Activated CD4-positive, alpha-beta T cell treated with anti-CD3 and anti-CD28 coated beads for 36 hours (primary cell): ENCODE measurements around the gene HOXA4. TPM values are rescaled to one million over a fixed set of nuclear protein-coding genes. Genes with fewer than 3 reads are reported as not detected.
A peak's percentile ranks its signal among the peaks of the same experiment; 100 is the strongest.

Experiments used
- ATAC-seq: fragments of 200-7000 bp; cut with Tn5 transposase; one replicate; pipeline ENCODE4 v1.10.0; 2021; ENCODE audit warnings: mild to moderate bottlenecking, moderate library complexity
- CTCF ChIA-PET: fragments of 350-600 bp; sonication (Branson Sonifier 250); formaldehyde crosslinking; loops from one replicate; lab custom pipeline; 2021; ENCODE audit warnings: antibody characterized with exemption; lab: Charles Lee
- POLR2A ChIA-PET: fragments of 350-600 bp; sonication (Branson Sonifier 250); formaldehyde crosslinking; loops from one replicate; lab custom pipeline; 2021; ENCODE audit warnings: antibody characterized with exemption, inconsistent platforms; lab: Charles Lee
- DNase-seq: peaks from one replicate; pipeline ENCODE4 v3.0.0-alpha.2; 2020
- H3K27ac Mint-ChIP-seq: one replicate; pipeline ENCODE4 v1.8.0; 2021; ENCODE audit warnings: mixed read lengths
- H3K27me3 Mint-ChIP-seq: one replicate; pipeline ENCODE4 v1.8.0; 2021; ENCODE audit warnings: mixed read lengths
- H3K36me3 Mint-ChIP-seq: one replicate; pipeline ENCODE4 v1.8.0; 2021; ENCODE audit warnings: low read depth, mixed read lengths
- H3K4me1 Mint-ChIP-seq: one replicate; pipeline ENCODE4 v1.8.0; 2021; ENCODE audit warnings: mixed read lengths
- H3K4me3 Mint-ChIP-seq: one replicate; pipeline ENCODE4 v1.8.0; 2021; ENCODE audit warnings: mild to moderate bottlenecking, moderate library complexity, mixed read lengths
- H3K9me3 Mint-ChIP-seq: one replicate; pipeline ENCODE4 v1.8.0; 2021; ENCODE audit warnings: low read depth, mixed read lengths
- intact Hi-C, 2 experiments: fragments of 100-400 bp; cut with DNase I in 1 of 2; cut with micrococcal nuclease in 1 of 2; formaldehyde crosslinking; loops; one replicate each; pipeline versions ENCODE4 v1.14.2 to v1.15.1; 2022 to 2024; cut with DNase I, micrococcal nuclease
- microRNA-seq: library from miRNA; unstranded; fragments of <30 nt; microRNA quantifications from one replicate; pipeline ENCODE4 v1.2.0, GENCODE V29; 2021; ENCODE audit warnings: borderline replicate concordance
- total RNA-seq, 2 experiments: library from RNA; stranded (reverse); gene quantifications; one replicate each; pipeline ENCODE4 v1.2.3, GENCODE V29; 2021

Gene HOXA4
- total RNA-seq, 2 experiments from 2014 or later, result 0.25 TPM; not detected in 1

- CTCF ChIA-PET, result interaction anchor here (0.7 to 1.3 kb wide), 4 partner anchors 8 to 70 kb away, joined by 3 to 4 read pairs (median 4); no protein-coding TSS in a partner anchor
- intact Hi-C loops, result loop anchor here in 1 of 2 experiments (10.0 kb wide), 1 partner anchor 716 kb away; no protein-coding TSS in a partner anchor
- POLR2A ChIA-PET, result no interaction called here
- ATAC-seq (no peak), DNase-seq (no peak)
- Mint-ChIP-seq H3K4me1 (peaks cover 17% of the 10 kb centered on the region), H3K36me3 (no peaks in the 10 kb centered on the region), H3K27me3 (peaks cover 79% of the 10 kb centered on the region), H3K27ac (no peak overlapping the region), H3K9me3 (no peaks in the 10 kb centered on the region), H3K4me3 (no peak overlapping the region)
Observed at GRCh38 chr7:27091105-27091504, 39.5 kb downstream of the HOXA4 start.

- Mint-ChIP-seq H3K27me3 (peaks cover 64% of the 10 kb centered on the region), H3K9me3 (no peaks in the 10 kb centered on the region), H3K4me1 (peaks cover 10% of the 10 kb centered on the region), H3K4me3 (no peak overlapping the region), H3K27ac (no peak overlapping the region), H3K36me3 (no peaks in the 10 kb centered on the region)
- CTCF ChIA-PET, result interaction anchor here (0.6 kb wide), 1 partner anchor 11 kb away, joined by 3 read pairs; no protein-coding TSS in a partner anchor
- ATAC-seq (no peak), DNase-seq (peak; percentile 5)
- intact Hi-C loops, result no loop called here
- POLR2A ChIA-PET, result no interaction called here
Observed at GRCh38 chr7:27088002-27088922, 42.3 kb downstream of the HOXA4 start.

- CTCF ChIA-PET, result interaction anchor here (0.6 to 1.4 kb wide), 6 partner anchors 8 to 99 kb away, joined by 3 to 4 read pairs (median 4); no protein-coding TSS in a partner anchor
- Mint-ChIP-seq H3K36me3 (no peaks in the 10 kb centered on the region), H3K9me3 (no peaks in the 10 kb centered on the region), H3K27me3 (peaks cover 27% of the 10 kb centered on the region), H3K4me3 (no peak overlapping the region), H3K4me1 (peaks cover 10% of the 10 kb centered on the region), H3K27ac (no peak overlapping the region)
- DNase-seq (no peak), ATAC-seq (no peak)
- POLR2A ChIA-PET, result no interaction called here
- intact Hi-C loops, result no loop called here
Observed at GRCh38 chr7:27083646-27084045, 46.9 kb downstream of the HOXA4 start.

- Mint-ChIP-seq H3K36me3 (no peaks in the 10 kb centered on the region), H3K9me3 (no peaks in the 10 kb centered on the region), H3K4me3 (no peak overlapping the region), H3K4me1 (no peaks in the 10 kb centered on the region), H3K27me3 (peaks cover 16% of the 10 kb centered on the region), H3K27ac (no peak overlapping the region)
- intact Hi-C loops, result no loop called here
- CTCF ChIA-PET, result interaction anchor here (0.7 kb wide), 1 partner anchor 31 kb away, joined by 3 read pairs; no protein-coding TSS in a partner anchor
- POLR2A ChIA-PET, result no interaction called here
- ATAC-seq, result no peak
- DNase-seq, result no peak
Observed at GRCh38 chr7:27082171-27082570, 48.4 kb downstream of the HOXA4 start.

GRCh38 chr7:27080844-27081436 lies 49.6 kb downstream of the HOXA4 start:
- Mint-ChIP-seq H3K27me3 (peaks cover 12% of the 10 kb centered on the region), H3K4me1 (no peaks in the 10 kb centered on the region), H3K4me3 (no peak overlapping the region), H3K9me3 (no peaks in the 10 kb centered on the region), H3K36me3 (no peaks in the 10 kb centered on the region), H3K27ac (no peak overlapping the region)
- intact Hi-C loops, result no loop called here
- ChIA-PET CTCF (no interaction called here), POLR2A (no interaction called here)
- ATAC-seq (no peak), DNase-seq (no peak)

- H3K4me3 Mint-ChIP-seq, result no peak overlapping the region
- intact Hi-C loops, result no loop called here
- no peak overlapping the region for H3K27ac Mint-ChIP-seq
- POLR2A ChIA-PET, result no interaction called here
- no peaks in the 10 kb centered on the region for H3K9me3 Mint-ChIP-seq
- no peaks in the 10 kb centered on the region for H3K4me1 Mint-ChIP-seq
- ATAC-seq (no peak), DNase-seq (no peak)
- H3K36me3 Mint-ChIP-seq, result no peaks in the 10 kb centered on the region
- CTCF ChIA-PET, result interaction anchor here (0.7 kb wide), 1 partner anchor 71 kb away, joined by 3 read pairs; no protein-coding TSS in a partner anchor
- H3K27me3 Mint-ChIP-seq, result peaks cover 14% of the 10 kb centered on the region
Observed at GRCh38 chr7:27079234-27079975, 51.2 kb downstream of the HOXA4 start.

GRCh38 chr7:27078616-27079233 lies 51.8 kb downstream of the HOXA4 start:
- no peak for ATAC-seq
- no peaks in the 10 kb centered on the region for H3K4me1 Mint-ChIP-seq
- POLR2A ChIA-PET, result no interaction called here
- H3K4me3 Mint-ChIP-seq, result no peak overlapping the region
- H3K36me3 Mint-ChIP-seq, result no peaks in the 10 kb centered on the region
- intact Hi-C loops, result no loop called here
- CTCF ChIA-PET, result interaction anchor here (0.7 kb wide), 1 partner anchor 72 kb away, joined by 3 read pairs; no protein-coding TSS in a partner anchor
- peaks cover 11% of the 10 kb centered on the region for H3K27me3 Mint-ChIP-seq
- no peaks in the 10 kb centered on the region for H3K9me3 Mint-ChIP-seq
- no peak overlapping the region for H3K27ac Mint-ChIP-seq
- DNase-seq, result no peak

Small RNAs within 50 kb of the gene (microRNA-seq; reads per million reads assigned to microRNA genes)
- 2.5 reads per million for gene MIR196B

Other genes starting within 250 kb of the HOXA4 start
- under 1 TPM; 0.12 to 0.14 TPM for gene HOXA1, start 34.8 kb downstream of the HOXA4 start, total RNA-seq
- not detected for gene HOXA2, start 28.1 kb downstream of the HOXA4 start, total RNA-seq
- gene HOXA5, start 12.9 kb upstream of the HOXA4 start, total RNA-seq, result not detected
- not detected for gene HOXA6, start 17.0 kb upstream of the HOXA4 start, total RNA-seq
- not detected for gene HOXA3, start 21.8 kb upstream of the HOXA4 start, total RNA-seq
- gene HOXA7, start 25.9 kb upstream of the HOXA4 start, total RNA-seq, result not detected
- gene HOXA9, start 34.8 kb upstream of the HOXA4 start, total RNA-seq, result not detected
- gene HOXA10, start 43.6 kb upstream of the HOXA4 start, total RNA-seq, result not detected
- gene HOXA11, start 54.5 kb upstream of the HOXA4 start, total RNA-seq, result not detected
- gene HOXA13, start 69.3 kb upstream of the HOXA4 start, total RNA-seq, result not detected
- gene EVX1, start 112.0 kb upstream of the HOXA4 start, total RNA-seq, result not detected